Fibroblast of pulmonary artery (primary cell): ENCODE measurements around the gene FRMD4A.

Experiments
- DNase-seq: peaks from one replicate; pipeline ENCODE4 v3.0.0-alpha.2; 2010; ENCODE audit warnings: low read depth
- H3K4me3 ChIP-seq: replicated peaks from 2 replicates; pipeline ENCODE4 v1.5.1; 2011; ENCODE audit warnings: low read depth, mild to moderate bottlenecking, control low read depth, low read length, moderate library complexity
- CTCF ChIP-seq: IDR thresholded peaks from 2 replicates; pipeline ENCODE4 v1.5.1; 2011; ENCODE audit warnings: mild to moderate bottlenecking, control low read depth, low read length, inconsistent platforms; ENCODE audit errors: missing control alignments

FRMD4A gene

GRCh38 chr10:13732465-13732881 is 598.3 kb downstream of the FRMD4A start:
- TF ChIP-seq CTCF = no peak
- no peak for DNase-seq
- no peak overlapping the region for H3K4me3 ChIP-seq

- TF ChIP-seq CTCF = no peak
- no peak for DNase-seq
- H3K4me3 ChIP-seq = no peak overlapping the region
These were observed 598.9 kb downstream of the FRMD4A start for GRCh38 chr10:13731799-13732198.

- no peak for DNase-seq
- TF ChIP-seq CTCF = no peak
- no peak overlapping the region for H3K4me3 ChIP-seq
These were observed 599.8 kb downstream of the FRMD4A start for GRCh38 chr10:13730956-13731355.

GRCh38 chr10:13730306-13730652 is 600.4 kb downstream of the FRMD4A start:
- DNase-seq = no peak
- TF ChIP-seq CTCF = no peak
- H3K4me3 ChIP-seq = no peak overlapping the region

GRCh38 chr10:13729586-13730305 is 601.0 kb downstream of the FRMD4A start:
- no peak for DNase-seq
- H3K4me3 ChIP-seq = no peak overlapping the region
- no peak for TF ChIP-seq CTCF

- DNase-seq = no peak
- no peak overlapping the region for H3K4me3 ChIP-seq
- TF ChIP-seq CTCF = no peak
These were observed 601.7 kb downstream of the FRMD4A start for GRCh38 chr10:13728898-13729535.

GRCh38 chr10:13725594-13725993 is 605.1 kb downstream of the FRMD4A start:
- H3K4me3 ChIP-seq = no peak overlapping the region
- no peak for DNase-seq
- TF ChIP-seq CTCF = no peak
